ENCODE data around the gene IRF2BP2. TPM values are rescaled to one million over a fixed set of nuclear protein-coding genes. Genes with fewer than 3 reads are reported as not detected.
A peak's percentile ranks its signal among the peaks of the same experiment; 100 is the strongest.

The IRF2BP2 gene
- total RNA-seq, 1 experiment from 2014 or later: 40.0 TPM

DNA sequence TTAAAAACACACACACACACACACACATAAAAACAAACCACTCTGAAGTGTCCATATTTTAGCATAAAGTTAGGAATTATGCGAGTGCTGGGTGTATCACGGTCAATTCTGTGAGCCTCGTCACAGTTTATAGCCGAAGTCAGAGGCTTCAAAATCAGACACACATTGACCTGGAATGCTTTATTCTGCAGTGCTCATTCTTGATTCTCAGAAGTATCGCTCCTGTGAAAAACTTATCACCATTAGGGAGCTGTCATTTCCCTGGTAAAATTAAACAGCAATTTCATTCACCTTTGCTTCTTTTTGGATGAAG, 8.7 kb upstream of the IRF2BP2 start:
- in situ Hi-C loops (cut with HindIII; ENCODE audit: low pct_unique_long_range_greater_than_20kb, low sequenced_read_pairs): loop anchor here (10.0 to 25.0 kb wide), 3 partner anchors 76 to 444 kb away; no protein-coding TSS in a partner anchor
- DNase-seq (ENCODE audit: low read depth): no peak

DNA sequence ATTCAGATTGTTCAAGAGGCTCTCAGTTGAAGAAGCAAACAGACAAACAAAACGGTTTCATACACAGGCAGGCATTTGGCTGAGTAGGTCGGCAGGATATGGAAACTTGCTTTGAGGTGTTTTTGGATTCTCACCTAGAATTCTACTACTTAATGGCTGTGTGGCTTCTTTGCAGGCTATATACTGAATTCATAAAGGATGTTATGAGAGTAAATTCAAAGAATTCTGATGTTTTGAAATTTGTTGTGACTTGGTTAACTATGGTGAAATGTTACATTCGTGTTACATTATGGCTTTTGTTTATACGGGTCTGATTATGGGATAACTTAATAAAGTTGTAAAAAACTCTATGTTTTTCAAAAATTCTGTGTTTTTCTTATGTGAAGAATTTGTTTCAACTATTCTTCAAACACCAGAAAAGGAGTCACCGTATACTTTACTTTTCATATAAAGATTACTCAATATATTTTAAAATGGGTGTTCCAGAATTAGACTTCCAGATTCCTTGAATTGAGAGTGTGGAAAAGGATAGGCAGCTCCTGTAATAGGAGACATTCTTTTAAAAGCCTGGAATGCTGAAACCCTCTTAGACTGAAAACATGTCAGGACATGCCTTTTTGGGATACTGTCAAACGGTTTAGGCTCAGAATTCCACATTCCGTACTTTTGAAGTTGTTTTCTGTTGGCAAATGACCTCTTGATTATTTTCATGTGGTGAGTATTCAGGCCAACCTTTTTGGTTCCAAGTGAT, 8.2 kb upstream of the IRF2BP2 start:
- in situ Hi-C loops (cut with HindIII; ENCODE audit: low pct_unique_long_range_greater_than_20kb, low sequenced_read_pairs): loop anchor here (10.0 to 25.0 kb wide), 3 partner anchors 77 to 444 kb away; no protein-coding TSS in a partner anchor
- peak; percentile 8 for DNase-seq (ENCODE audit: low read depth)

DNA sequence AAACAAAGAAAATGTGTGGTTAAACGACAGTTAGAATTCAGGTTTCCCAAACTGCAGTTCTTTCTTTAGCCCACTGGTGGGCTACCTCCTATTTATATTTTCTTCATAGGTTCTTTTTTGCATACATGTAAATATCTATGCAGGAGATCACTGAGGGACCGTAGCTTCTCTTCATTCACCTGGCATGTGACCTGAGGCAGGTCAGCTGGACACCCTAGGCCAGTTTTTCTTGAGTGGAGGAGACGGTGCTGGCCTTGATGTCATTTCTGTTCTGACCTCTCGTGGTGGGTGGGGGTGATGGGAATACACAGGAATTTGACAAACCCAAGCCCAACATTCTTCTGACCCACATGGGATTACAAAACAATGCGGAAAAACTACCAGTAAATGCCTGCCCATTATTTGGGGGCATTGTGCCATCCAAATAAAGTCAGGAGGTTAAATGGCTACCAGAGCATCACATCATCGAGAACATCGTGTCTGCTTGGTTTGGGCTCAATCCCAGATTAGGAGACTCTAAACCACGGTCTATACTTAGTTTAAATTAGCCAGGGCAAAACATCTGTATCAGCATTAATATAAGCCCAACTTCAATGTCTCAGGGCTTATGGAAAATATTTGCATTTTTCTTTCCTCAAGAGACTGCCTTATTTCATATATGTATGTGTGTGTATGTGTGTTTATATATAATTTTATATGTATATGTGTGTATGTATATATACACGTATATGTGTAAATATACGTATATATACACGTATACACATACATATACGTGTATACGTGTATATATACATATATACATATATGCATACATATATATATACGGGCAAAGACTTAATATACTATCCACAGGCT, 7.4 kb upstream of the IRF2BP2 start:
- no peak for DNase-seq (ENCODE audit: low read depth)
- in situ Hi-C loops (cut with HindIII; ENCODE audit: low pct_unique_long_range_greater_than_20kb, low sequenced_read_pairs): loop anchor here (10.0 to 25.0 kb wide), 3 partner anchors 77 to 445 kb away; no protein-coding TSS in a partner anchor

DNA sequence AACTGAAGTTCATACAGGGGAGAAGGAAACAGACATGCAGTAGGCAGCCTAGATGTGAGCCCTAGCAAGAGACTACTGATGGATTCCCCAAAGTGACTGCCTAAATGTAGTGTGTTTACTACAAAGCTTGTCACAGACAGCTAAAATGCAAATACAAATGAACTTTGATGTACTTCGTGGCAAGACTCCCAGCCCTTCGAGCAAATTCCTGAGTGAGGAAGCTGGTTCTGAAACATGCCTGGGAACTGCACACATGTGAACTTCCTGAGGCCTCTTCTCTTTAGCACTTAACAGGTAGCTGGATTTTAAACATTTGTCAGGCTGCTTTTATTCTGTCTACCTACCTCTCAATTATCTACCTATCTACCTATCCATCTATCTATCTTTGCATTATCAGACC, 6.7 kb upstream of the IRF2BP2 start:
- in situ Hi-C loops (cut with HindIII; ENCODE audit: low pct_unique_long_range_greater_than_20kb, low sequenced_read_pairs): loop anchor here (10.0 to 25.0 kb wide), 3 partner anchors 78 to 446 kb away; no protein-coding TSS in a partner anchor
- no peak for DNase-seq (ENCODE audit: low read depth)

DNA sequence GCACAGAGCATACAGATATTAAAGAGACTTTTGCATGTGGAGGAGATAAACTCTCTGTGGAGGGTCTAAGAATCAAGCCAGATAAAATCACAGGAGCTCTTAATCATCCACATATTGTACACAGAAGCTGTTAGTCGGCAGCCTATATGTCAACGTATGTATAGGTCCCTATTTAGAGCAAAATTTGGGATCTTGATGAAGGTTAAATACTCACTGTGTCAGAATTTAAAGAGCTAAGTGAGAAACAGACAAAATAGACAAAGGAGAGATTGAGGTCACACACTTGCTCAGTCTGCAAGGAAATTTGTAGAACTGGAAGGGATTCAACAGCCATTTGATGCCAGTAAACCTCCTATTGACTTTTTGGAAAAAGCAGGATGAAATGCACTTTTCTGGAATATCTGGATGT, 4.1 kb upstream of the IRF2BP2 start:
- in situ Hi-C loops (cut with HindIII; ENCODE audit: low pct_unique_long_range_greater_than_20kb, low sequenced_read_pairs): loop anchor here (10.0 to 25.0 kb wide), 3 partner anchors 81 to 448 kb away; no protein-coding TSS in a partner anchor
- DNase-seq (ENCODE audit: low read depth): no peak

DNA sequence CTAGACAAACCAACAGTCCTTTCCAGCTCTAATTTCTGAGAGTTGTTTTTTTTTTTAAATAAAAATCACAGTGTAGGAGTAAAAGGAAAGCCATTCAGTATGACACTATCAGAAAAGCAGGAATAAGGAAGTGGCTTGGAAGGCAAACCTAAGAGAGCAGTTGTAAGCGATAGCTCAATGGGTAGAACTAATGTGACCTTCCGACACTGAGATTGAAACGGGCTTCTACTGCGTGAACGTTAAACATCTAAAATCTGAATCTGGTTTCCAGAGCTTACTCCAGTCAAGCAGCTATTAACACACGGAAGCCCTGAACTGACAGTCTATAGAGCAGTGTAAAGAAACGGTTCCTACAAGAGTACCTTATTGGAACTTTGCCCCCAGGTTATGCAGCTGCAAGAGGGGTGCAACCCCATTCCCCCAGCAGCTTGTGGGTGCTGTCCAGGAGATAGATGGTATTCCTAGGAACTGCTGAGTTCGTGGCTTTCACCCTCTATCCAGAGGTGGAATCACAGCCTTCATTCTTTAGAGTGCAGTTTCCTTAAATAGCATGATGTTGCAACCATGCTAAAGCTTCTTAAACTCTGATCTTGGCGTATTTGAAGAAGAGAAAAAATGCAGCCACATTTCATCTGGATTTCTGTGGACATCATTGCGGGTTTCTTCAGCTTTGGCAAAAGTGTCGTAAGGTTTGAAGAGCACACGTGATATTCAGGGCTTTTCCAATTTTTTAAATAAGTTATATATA, 3.3 kb upstream of the IRF2BP2 start:
- DNase-seq (ENCODE audit: low read depth): no peak
- in situ Hi-C loops (cut with HindIII; ENCODE audit: low pct_unique_long_range_greater_than_20kb, low sequenced_read_pairs): loop anchor here (10.0 to 25.0 kb wide), 3 partner anchors 81 to 449 kb away; no protein-coding TSS in a partner anchor

DNA sequence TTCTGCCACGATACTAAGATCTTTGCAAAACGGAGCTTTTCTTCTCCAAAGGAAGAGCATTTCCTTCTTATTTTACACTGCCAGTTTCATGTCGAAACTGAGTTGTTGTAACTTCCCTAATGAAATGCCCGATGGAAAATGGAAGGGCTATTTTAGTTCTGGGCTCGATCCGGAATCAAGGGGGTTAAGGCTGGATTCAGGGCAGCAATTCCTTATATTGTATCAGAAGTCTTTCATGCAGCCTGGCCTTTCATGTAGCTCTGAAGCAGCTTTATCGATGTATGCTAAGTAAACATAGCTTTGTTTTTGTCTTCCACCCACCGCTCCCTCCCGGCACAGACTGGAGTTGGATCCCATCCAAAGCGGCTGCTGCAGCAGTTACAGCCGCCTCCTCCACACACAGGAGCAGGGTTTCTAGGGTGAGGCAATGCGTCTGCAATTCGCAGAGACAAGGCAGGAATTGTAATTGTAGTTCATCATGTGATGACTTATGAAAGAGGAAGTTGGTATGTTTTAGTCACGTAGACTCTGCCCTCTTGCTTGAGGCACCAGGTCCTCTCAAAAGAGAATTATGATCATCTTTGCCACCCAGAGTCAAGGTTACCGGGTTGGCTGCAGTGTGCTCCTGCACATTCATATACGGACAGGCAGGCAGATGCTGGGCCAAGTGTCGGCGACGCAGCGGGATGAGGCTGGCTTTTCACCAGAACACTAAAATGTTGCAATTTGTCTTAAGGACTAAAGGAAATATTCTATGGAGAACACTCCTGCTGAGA, 2.6 kb upstream of the IRF2BP2 start:
- DNase-seq (ENCODE audit: low read depth): peak; percentile 99
- in situ Hi-C loops (cut with HindIII; ENCODE audit: low pct_unique_long_range_greater_than_20kb, low sequenced_read_pairs): loop anchor here (10.0 to 25.0 kb wide), 3 partner anchors 82 to 450 kb away; no protein-coding TSS in a partner anchor

DNA sequence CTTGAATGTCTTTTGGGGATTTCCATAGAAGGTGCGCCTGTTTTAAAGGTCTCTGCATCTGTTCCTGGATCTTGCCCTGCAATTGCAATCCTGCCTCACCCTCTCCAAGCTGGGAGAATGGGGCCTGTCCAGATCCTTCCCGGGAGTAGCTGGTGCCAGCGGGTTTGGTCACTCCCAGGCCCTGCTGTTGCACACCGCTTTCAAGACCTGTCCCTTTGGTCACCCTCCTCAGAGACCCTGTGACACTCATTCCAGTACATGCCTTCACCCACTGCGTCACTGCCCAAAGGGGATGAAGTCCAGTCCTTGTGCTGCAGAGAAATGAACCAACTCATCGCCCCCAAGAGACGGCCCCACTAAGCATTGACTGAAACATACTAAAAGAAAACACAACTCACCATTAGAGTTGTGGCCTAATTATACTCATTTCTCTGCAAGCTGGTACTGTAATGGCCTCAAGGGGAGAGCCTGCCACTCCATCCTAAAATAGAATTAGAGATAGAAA, 1.9 kb upstream of the IRF2BP2 start:
- in situ Hi-C loops (cut with HindIII; ENCODE audit: low pct_unique_long_range_greater_than_20kb, low sequenced_read_pairs): loop anchor here (10.0 to 25.0 kb wide), 3 partner anchors 83 to 450 kb away; no protein-coding TSS in a partner anchor
- no peak for DNase-seq (ENCODE audit: low read depth)

DNA sequence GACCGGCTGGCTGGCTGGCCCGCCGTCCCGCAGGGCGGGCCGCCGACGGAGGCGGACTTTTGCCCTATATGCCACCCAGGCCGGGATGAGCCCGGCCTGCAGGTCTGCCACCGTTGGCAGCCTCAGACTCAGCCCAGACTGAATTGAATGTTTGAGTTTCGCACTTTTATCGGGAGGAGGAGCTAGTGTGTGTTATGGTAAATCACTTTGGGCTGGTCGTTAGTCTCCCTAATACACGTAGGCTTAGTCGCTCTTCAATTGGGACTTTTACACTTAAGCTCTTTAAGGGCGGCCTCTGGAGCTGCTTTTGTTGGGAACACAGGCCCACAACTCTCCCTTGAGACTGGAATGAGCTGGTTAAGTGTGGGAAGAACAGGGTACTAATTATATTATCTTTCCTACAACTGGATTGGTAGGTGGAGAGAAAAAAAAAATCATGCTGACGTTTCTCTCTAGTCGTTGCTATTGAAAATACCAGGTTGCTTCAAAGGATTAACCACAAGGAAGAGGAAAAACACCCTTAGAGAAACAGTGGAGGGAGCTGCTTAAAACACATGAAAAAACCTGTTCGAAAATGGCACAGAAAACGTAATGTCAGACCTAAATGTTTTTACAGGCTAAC, 1.4 kb upstream of the IRF2BP2 start:
- in situ Hi-C loops (cut with HindIII; ENCODE audit: low pct_unique_long_range_greater_than_20kb, low sequenced_read_pairs): loop anchor here (10.0 to 25.0 kb wide), 3 partner anchors 83 to 451 kb away; no protein-coding TSS in a partner anchor
- DNase-seq (ENCODE audit: low read depth): peak; percentile 91

DNA sequence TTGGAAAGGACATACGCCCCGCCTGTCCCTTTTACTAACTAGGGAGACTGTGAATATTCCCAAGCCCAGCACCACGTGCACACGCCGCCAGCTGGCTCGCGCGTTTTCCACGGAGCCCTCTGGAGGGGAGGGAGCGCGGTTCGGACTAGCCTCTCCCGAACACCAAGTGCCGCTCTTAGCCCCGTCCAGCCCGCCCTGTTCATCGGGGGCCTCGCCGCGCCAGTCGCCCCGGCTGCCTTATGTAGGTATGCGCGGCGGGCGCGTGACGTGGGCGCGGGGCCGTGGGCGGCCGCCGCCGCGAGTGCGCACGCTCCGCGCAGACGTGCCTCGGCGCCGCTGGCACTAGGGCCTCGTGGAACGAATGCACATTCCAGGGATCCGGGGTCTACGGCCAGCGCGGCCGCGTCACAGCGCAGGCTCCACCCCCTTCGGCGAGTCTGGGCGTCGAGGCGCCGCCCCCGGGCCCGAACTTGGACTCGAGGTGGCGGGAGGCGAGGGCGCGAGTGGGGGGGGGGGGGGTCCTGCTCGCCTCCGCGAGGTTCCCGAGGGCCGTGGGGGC, 767 bp upstream of the IRF2BP2 start:
- peak; percentile 94 for DNase-seq (ENCODE audit: low read depth)
- in situ Hi-C loops (cut with HindIII; ENCODE audit: low pct_unique_long_range_greater_than_20kb, low sequenced_read_pairs): loop anchor here (10.0 to 25.0 kb wide), 3 partner anchors 84 to 452 kb away; no protein-coding TSS in a partner anchor

DNA sequence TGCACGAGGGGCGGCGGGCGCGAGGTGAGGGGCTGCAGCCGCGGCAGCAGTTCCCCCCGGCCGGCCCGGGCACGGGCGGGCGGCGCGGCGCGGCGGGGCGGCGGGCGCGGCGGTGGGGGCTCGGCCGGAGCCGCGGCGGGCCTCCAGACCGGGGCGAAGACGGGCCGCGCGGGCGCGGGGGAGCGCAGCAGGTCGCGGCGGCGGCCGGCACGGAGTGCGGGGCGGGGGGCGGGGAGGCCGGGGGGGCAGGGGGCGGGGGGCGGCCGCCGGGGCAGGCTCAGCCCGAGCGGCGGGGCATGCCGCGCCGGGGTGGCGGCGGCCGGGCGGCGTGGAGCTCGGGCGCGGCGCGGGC, 311 bp downstream of the IRF2BP2 start:
- DNase-seq (ENCODE audit: low read depth): no peak
- in situ Hi-C loops (cut with HindIII; ENCODE audit: low pct_unique_long_range_greater_than_20kb, low sequenced_read_pairs): loop anchor here (10.0 to 25.0 kb wide), 3 partner anchors 85 to 453 kb away; no protein-coding TSS in a partner anchor

DNA sequence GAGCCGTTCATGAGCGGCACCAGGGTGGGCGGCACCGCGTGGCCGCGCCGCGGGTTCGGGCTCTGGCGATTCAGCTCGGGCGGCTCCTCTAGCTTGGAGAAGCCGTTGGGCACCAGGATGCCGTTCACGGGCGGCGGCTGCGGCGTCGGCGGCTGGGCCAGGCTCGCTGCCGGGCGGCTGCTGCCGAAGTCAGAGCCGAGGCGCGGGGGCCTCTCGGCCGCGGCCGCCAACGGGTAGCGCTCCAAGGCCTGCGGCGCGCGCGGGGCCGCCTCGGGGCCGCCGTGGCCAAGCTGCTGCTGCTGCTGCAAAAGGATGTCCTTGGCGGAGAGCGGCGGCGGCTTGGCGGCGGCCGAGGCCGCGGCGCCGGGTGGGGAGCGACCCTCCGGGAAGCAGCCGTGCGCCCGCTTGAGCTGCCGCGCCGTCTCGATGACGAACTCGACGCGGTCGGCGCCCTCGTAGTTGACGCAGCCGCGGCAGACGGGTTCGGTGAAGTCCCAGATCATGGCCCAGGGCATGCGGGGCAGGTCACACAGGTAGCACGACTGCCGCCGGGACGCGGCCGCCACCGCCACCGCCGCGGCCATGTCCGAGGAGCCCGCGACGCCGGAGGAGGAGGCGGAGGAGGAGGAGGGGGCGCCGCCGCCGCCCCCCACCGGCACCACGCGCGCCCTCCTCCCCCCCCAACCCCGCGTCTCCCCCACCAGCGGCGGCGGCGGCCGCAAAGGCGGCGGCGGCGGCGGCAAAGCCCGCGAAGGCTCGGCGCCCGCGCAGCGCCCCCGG, 877 bp downstream of the IRF2BP2 start:
- in situ Hi-C loops (cut with HindIII; ENCODE audit: low pct_unique_long_range_greater_than_20kb, low sequenced_read_pairs): loop anchor here (25.0 kb wide), 2 partner anchors 353 to 453 kb away; no protein-coding TSS in a partner anchor
- peak; percentile 50 for DNase-seq (ENCODE audit: low read depth)

DNA sequence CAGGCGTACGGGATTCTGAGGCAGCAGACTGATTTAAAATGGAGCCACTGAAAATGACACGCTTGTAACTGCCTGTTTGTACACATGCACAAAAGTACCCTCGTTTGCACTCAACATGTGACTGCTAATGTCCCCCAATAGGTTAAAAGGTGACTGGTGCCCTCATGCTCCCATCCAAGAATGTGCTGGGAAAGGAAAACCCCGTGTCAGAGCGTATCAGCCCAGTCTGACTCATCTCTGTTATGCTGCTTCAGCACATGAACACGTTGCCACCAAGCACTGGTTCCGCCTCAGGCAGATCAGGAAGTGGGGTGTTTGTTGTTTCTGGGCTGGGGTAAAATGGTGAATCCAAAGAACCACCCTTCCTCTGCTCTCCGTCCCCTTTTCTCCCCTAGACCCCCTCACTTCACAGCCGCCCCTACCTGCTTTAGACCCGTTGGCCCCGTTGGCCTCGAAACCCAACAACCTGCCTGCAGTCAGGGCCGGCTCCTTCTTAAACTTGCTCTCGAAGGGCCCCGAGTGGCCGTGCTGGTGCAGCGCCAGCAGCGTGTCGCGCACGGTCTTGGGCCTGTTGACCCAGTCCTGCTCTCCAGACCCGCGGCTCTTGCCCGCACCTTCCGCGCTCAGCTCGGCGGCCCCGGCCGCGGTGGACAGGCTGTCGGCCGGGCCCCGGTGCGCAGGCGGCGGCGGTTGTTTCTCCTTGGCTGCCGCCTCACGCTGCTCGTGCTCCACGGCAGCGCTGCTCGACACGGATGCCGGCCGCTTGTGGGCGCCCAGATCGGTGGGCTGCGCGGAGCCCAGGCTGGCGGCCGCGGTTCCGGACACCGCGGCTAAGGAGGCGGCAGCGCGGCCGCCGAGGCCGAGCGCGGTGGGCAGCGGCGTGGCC, 1.7 kb downstream of the IRF2BP2 start:
- in situ Hi-C loops (cut with HindIII; ENCODE audit: low pct_unique_long_range_greater_than_20kb, low sequenced_read_pairs): loop anchor here (25.0 kb wide), 2 partner anchors 354 to 454 kb away; no protein-coding TSS in a partner anchor
- peak; percentile 91 for DNase-seq (ENCODE audit: low read depth)

DNA sequence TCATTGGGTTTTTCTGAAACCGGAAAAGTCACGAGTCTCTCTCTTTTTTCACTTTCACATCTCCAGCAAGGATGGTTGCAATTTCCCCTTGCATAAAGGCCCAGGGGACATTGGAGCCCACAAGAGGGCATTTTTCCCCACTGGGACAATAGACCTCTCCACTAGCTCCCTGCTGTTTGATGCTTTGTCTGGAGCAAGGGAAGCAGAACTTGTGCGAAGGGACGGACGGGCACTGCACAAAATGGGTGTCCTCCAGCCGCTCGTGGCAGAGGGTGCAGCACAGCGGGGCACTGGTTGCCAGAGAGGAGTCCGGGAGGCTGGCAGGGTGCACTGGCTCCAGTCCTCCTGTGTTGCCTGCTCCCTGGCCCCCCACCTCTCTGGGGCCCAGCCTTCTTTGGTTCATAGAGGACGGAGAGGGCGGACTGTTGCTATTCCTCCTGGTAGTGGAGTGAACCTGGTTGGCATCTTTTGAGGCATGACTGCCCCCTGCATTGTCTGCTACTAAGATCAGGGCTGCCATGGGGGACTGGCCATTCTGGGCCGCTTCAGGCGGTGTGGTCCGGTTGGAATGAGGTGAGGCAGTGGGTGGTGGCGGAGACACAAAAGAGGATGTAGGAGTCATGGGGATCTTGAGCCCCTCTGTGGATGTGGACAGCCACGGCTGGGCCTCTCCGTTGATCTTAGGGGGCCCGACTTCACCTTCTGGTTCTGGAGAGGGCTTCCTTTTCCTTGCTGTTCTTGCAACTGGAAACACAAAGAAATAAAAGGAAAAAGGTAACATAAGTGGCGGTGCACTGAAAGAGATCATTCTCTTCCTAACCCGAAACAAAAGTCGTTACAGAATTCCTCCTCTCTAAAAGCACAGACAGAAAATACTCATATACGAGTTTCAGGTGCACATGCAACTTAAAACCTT, 2.6 kb downstream of the IRF2BP2 start:
- peak; percentile 63 for DNase-seq (ENCODE audit: low read depth)
- in situ Hi-C loops (cut with HindIII; ENCODE audit: low pct_unique_long_range_greater_than_20kb, low sequenced_read_pairs): loop anchor here (25.0 kb wide), 2 partner anchors 355 to 455 kb away; no protein-coding TSS in a partner anchor

Measured in Caki2 (cell line).